HG03095 (cell line): ENCODE measurements around the gene ENO3.
"Not testable (repeated sequence)": the region's sequence is repeated elsewhere in the genome, so short reads cannot be mapped to it uniquely, and the experiment has no call there.

Experiments
- ATAC-seq: cut with Tn5 transposase; IDR thresholded peaks from one replicate; pipeline ENCODE4 v1.9.1; 2021; ENCODE audit warnings: moderate library complexity; ENCODE audit not compliant: unreplicated experiment

ENO3 gene

DNA sequence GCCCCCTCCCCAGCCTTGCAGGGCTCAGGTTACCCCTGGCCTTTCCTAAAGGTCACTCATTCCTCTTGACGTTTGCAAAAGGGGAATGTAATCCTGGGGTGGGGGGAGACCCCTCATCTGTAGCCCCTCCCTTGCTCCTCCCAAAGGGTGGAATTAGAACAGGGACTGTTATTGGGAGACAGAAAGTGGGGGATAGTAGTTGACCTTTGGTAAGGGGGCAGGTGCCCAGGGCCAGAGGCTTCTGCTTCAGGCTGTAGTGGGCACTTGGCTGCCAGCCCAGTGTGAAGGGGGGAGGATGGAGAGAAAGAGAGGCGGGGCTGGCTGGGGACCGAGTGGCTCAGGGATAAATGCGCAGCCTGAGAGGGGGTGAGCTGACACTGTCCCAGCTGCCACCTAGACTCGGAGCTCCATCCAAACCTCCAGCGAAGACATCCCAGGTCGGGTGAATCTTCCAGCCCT lies at the start of gene ENO3:
TSS of gene ENO3 (plus strand) at position 374 of the 459 bp plus-strand sequence. CDS start 711 bp downstream, outside the sequence.
- ATAC-seq = no peak

DNA sequence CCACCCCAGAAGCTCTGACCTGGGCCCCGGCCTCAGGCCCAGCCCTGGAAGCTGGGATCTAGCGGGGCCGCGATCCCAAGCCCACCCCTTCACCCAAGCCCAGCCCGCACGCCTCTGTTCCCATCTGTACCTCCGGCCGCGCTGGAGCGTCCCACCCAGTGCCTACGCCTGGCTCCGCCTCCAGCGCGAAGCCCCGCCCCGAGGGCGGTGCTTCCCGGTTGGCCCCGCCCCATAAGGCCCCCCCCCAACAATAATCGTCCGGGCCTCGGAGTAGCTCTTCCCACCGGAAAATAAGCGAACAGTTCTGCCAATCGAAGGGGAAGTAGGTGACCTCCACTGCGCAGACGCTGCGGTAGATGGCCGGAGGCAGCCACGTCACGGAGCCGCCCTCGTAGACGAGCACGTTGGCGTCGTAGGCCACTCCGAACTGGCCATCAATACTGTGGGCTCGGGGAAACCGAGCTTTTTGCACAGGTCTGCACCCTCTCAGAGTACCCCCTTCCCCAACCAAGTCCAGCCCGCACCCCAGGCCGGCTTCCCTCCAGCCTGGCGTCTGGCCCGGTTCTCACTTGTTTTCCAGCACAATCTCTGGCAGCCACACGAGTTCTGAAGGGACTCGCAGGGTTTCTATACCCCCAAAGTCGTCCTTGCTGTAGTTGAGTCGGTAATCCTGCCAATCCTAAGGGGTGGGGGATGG lies 49.1 kb upstream of the ENO3 start:
- ATAC-seq = no peak

DNA sequence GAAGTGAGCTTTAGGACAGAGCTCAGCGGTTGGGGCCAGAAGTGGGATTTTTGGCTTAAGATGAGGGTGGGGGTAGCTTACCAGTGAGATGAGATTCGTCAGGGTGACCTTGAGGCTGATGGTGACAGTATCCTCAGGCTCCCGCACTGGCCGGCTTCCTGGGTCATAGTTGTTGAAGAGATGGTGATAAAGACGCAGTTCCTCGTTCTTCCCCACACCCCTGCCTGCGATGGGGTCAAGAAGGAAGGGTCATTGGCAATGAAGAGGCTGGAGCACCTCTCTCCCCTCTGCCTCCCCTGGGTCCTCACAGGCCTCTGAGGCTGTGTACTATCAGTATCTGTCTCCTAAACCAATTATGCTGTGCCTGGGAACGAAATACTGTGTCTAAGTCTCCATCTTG lies 48.4 kb upstream of the ENO3 start:
- ATAC-seq = no peak

DNA sequence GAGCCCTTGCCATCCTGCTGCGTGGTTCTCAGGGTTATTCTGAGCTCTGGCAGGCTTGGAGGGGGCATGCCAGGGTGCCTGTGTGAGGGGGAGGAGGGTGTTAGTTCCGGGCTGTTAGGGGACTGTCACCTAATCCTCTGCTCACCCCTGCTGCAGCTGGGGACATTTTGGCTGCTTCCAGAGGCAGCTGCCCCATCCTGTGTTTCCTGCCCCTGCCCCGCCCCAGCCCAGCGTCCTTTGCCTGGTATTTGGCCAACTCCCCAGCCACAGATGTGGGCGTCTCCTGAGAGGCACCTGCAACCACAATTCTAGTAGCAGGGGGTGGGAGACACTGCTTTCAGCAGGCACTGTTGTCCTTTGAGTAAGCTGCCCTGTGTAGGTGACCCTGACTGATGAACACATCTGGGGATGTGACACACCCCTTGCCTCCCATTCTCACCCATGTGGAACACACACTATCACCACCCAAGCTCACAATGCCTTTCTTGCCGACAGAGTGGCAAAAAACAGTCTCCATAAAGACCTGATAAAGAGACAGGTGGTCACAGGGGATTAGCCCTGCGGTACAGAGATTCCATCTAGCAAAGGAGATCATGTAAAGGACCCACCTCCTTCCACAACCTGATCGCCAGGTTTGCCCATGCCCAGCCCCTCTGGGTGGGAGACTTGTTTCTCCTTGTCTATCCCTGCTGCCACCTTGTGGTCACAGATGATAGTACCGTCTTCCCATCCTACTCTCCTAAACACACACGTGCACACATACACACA lies 47.7 kb upstream of the ENO3 start, which contains the start of gene CHRNE:
TSS of gene CHRNE (minus strand) at position 48 of the 768 bp plus-strand sequence. CDS start at position 13, 35 bp downstream.
- no peak for ATAC-seq

DNA sequence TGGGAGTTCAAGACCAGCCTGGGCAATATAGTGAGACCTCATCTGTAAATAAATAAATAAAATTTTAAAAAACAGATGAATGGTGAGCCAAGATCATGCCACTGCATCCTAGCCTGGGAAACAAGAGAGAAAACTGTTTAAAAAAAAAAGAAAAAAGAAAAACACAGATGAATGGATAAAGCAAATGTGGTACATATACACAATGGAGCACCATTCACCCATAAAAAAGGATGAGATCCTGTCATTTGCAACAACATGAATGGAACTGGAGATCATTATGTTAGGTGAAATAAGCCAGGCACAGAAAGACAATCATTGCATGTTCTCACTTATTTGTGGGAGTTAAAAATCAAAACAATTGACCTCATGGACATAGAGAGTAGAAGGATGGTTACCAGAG lies 44.3 kb upstream of the ENO3 start:
- ATAC-seq = not testable (repeated sequence)

DNA sequence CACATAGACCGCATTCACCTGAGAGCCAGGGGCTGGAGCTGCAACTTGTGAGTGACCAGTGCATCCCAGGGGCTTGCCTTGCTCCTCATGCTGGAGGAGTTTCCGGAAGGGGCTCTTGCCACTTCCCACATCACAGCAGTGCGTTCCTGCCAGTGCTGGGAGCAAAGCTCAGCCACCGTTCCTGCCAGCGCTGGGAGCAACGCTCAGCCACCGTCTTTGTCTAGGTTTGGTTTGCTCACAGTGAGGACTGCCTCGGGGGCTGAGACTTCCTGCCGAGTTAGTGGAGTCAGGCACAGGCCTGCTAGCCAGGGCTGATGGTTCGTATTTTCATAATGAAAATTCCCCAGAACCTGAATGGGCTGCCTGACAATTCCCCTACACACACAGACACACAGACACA lies 42.6 kb upstream of the ENO3 start:
- ATAC-seq = no peak

DNA sequence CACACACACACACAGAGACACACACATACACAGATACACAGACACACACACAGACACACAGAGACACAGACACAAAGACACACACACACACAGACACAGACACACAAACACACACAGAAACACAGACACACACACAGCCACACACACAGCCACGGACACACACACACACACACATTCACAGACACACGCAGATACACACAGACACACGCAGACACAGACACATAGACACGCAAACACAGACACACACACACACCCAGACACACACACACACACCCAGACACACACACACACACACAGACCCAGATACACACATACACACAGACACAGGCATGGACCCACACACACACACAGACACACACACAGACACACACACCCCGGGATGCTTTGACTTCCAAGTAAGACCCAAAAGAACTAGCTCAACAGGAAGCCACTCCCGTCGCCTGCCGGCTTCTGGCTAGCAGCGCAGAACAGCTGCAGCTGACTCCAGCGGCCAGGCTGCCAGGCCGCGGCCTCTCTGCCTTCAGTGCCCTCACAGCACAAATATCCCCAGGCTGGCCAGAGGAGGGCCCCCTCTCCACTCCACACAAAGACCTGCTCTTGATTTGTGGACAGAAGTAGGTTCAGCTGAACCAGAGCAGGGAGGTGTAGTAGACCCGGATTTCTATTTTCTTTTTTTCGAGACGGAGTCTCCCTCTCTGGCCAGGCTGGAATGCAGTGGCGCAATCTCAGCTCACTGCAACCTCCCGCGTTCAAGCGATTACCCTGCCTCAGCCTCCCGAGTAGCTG lies 42.0 kb upstream of the ENO3 start:
- ATAC-seq = no peak

DNA sequence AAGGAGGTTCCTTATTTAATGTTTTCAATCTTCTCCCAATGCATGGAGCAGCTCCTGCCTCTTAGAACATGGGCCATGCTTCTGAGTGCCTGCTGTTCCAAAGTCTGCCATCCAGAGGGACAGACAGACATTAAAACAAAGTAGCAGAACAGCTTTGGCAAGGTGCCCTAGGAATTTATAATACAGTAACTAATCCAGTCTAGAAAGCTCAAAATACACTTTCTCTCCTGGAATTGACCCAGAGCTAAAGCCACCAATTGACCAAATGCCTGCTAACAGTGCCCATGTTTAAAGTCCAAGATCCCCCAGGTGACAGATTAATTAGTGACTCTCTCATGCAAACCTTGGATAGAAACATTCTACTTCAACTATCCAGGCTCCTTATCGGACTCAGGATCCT lies 36.9 kb upstream of the ENO3 start:
- no peak for ATAC-seq

DNA sequence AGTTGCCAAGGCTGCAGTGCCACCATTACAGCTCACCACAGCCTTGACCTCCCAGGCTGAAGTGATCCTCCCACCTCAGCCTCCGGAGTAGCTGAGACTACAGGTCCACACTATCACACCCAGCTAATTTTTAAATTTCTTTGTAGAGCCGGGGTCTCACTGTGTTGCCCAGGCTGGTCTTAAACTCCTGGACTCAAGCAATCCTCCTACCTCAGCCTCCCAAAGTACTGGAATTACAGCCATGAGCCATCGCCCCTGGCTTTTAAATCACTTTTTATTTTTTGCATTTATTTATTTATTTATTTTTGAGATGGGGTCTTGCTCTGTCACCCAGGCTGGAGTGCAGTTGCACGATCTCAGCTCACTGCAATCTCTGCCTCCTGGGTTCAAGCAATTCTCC lies 36.4 kb upstream of the ENO3 start:
- not testable (repeated sequence) for ATAC-seq

DNA sequence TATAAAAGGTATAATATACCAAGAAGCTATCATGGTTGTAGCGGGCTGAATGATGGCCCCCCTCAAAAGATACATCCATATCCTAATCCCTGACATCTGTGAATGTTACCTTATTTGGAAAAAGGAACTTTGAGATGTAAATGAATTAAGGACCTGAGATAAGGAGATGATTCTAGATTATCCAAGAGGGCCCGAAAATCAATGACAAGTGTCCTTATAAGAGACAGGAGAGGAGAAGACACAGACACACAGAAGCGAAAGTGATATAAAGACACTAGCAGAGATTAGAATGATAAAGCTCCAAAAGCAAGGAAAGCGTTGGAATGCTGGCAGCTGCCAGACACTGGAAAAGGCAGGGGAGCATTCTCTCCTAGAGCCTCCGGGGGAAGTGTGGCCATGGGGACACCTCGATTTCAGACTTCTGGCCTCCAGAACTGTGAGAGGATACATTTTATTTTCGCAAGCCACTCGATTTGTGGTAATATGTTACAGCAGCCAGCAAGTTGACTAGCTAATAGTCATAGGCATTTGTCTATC lies 31.3 kb upstream of the ENO3 start:
- ATAC-seq = no peak

DNA sequence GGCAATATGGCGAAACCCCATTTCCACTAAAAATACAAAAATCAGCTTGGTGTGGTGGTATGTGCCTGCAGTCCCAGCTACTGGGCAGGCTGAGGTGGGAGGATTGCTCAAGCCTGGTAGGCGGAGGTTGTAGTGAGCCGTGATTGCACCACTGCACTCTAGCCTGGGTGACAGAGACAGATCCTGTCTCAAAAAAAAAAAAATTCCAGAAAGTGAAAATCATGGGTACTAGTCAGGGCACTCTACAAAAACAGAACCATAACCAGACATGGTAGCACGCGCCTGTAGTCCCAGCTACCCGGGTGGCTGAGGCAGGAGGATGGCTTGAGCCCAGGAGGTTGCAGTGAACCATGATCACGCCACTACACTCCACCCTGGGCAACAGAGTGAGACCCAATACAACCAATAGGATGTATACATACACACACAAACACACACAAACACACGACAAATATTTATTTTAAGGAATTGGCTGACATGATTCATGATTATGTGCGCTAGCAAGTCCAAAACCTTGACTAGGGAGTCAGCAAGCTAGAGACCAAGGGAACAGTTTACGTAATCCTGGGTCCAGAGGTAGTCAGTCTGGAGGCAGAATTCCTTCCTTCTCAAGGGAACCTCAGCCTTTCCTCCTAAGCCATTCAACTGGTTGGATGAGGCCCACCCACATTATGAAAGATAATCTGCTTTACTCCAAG lies 30.4 kb upstream of the ENO3 start:
- no peak for ATAC-seq

DNA sequence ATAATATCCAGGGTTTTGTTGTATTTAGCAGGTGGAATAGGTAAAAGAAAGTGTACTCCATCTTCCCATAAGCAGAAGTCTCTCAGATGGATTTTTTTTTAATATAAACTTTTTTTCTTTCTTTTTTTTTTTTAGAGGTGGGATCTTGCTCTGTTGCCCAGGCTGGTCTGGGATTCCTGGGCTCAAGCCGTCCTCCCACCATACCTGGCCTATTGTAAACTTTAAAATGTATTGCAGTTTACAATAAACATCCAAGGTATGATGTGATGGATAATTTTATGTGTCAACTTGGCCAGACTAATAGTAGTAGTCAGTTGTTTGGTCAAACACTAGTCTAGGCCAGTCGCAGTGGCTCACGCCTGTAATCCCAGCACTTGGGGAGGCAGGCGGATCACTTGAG lies 29.6 kb upstream of the ENO3 start:
- no peak for ATAC-seq

DNA sequence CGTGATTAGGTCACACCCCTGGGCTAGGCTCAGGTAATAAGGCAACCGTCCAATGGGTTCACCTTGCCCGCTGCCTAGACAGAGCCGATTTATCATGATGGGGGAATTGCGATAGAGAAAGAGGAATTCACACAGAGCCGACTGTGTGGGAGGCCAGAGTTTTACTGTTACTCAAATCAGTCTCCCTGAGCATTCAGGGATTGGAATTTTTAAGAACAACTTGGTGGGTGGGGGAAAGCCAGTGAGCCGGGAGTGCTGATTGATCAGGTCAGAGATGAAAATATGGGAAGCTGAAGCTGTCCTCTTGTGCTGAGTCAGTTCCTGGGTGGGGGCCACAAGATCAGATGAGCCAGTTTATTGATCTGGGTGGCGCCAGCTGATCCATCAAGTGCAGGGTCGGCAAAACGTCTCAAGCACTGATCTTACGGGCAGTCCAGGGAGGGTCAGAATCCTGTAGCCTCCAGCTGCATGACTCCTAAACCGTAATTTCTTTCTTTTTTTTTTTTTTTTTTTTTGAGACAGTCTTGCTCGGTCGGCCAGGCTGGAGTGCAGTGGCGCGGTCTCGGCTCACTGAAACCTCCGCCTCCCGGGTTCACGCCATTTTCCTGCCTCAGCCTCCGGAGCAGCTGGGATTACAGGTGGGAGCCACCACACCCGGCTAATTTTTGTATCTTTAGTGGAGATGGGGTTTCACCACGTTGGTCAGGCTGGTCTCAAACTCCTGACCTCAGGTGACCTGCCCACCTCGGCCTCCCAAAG lies 24.2 kb upstream of the ENO3 start:
- not testable (repeated sequence) for ATAC-seq

DNA sequence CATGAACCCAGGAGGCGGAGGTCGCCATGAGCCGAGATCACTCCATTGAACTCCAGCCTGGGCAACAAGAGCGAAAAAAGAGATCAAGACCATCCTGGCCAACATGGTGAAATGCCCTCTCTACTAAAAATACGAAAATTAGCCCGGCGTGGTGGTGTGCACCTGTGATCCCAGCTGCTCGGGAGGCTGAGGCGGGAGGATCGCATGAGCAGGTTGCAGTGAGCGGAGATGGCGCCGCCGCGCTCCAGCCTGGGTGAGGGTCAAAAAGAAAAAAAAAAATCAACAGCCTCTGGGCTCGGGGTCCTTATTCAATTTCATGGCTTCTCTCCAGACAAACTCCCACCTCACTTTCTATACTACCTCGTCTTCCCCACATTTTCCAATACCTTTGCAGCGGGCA lies 22.0 kb upstream of the ENO3 start:
- ATAC-seq = no peak

DNA sequence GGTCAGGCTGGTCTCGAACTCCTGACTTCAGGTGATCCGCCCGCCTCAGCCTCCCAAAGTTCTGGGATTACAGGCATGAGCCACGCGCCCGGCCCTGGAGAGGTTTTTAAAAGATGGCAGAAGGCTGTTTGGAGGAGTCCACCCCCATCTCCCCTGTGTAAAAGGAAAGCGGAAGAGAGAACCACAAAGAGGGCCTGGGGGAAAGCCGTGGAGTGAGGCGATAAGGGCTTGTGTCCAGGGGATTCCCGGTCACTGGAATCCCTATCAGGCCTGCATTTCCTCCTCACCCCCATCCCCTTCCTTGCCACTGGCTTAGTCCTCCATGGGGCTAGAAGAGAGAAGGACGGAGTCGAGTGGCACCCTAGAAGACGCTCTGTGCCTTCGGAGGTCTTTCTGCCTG lies 19.0 kb upstream of the ENO3 start, which contains the start of gene GP1BA:
TSS of gene GP1BA (plus strand) at position 315 of the 400 bp plus-strand sequence. CDS start 328 bp downstream, outside the sequence.
- no peak for ATAC-seq

DNA sequence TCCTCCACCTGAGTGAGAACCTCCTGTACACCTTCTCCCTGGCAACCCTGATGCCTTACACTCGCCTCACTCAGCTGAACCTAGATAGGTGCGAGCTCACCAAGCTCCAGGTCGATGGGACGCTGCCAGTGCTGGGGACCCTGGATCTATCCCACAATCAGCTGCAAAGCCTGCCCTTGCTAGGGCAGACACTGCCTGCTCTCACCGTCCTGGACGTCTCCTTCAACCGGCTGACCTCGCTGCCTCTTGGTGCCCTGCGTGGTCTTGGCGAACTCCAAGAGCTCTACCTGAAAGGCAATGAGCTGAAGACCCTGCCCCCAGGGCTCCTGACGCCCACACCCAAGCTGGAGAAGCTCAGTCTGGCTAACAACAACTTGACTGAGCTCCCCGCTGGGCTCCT lies 18.2 kb upstream of the ENO3 start:
- ATAC-seq = no peak

DNA sequence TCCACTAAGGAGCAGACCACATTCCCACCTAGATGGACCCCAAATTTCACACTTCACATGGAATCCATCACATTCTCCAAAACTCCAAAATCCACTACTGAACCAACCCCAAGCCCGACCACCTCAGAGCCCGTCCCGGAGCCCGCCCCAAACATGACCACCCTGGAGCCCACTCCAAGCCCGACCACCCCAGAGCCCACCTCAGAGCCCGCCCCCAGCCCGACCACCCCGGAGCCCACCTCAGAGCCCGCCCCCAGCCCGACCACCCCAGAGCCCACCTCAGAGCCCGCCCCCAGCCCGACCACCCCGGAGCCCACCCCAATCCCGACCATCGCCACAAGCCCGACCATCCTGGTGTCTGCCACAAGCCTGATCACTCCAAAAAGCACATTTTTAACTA lies 17.3 kb upstream of the ENO3 start:
- ATAC-seq = no peak

DNA sequence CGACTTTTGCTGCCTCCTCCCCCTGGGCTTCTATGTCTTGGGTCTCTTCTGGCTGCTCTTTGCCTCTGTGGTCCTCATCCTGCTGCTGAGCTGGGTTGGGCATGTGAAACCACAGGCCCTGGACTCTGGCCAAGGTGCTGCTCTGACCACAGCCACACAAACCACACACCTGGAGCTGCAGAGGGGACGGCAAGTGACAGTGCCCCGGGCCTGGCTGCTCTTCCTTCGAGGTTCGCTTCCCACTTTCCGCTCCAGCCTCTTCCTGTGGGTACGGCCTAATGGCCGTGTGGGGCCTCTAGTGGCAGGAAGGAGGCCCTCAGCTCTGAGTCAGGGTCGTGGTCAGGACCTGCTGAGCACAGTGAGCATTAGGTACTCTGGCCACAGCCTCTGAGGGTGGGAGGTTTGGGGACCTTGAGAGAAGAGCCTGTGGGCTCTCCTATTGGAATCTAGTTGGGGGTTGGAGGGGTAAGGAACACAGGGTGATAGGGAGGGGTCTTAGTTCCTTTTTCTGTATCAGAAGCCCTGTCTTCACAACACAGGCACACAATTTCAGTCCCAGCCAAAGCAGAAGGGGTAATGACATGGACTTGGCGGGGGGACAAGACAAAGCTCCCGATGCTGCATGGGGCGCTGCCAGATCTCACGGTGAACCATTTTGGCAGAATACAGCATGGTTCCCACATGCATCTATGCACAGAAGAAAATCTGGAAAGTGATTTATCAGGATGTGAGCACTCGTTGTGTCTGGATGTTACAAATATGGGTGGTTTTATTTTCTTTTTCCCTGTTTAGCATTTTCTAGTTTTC lies 16.5 kb upstream of the ENO3 start:
- ATAC-seq = no peak

DNA sequence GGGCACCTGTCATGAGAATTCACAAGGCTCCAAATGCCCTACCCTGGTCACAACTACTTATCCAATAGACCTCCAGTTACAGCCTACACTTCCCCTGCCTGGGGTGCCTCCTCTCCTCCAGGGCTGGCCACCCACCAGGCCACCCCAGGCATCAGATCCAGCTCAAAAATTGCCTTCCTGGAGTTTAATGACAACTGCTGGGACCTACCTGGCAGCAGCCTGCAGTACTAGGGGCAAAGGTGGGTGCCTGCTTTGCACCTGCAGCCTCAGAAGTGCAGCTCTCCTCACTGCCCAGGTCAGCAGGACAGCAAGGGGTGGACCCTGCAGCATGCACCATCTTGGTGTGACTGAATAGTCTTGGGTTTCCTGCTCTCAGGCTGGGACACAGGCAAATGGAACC lies 15.3 kb upstream of the ENO3 start:
- no peak for ATAC-seq
